Stomach smooth muscle (tissue), 2 donors: ENCODE results near the gene UBASH3A.

ENCODE experiments used
- H3K27ac ChIP-seq: one replicate; pipeline ENCODE4 v1.7.0; 2013; ENCODE audit warnings: mild to moderate bottlenecking, low read length, inconsistent platforms
- H3K27me3 ChIP-seq, 2 donors: one replicate each; pipeline ENCODE4 v1.7.0; 2013; ENCODE audit warnings: low read length in 2 of 2; ENCODE audit not compliant: insufficient read depth in 2 of 2, control insufficient read depth in 1 of 2
- H3K36me3 ChIP-seq, 2 donors: one replicate each; pipeline ENCODE4 v1.7.0; 2013; ENCODE audit warnings: low read length in 2 of 2; ENCODE audit not compliant: control insufficient read depth in 2 of 2, insufficient read depth in 2 of 2
- H3K4me1 ChIP-seq: one replicate; pipeline ENCODE4 v1.7.0; 2013; ENCODE audit warnings: low read length; ENCODE audit not compliant: control insufficient read depth, insufficient read depth
- H3K4me3 ChIP-seq, 2 donors: one replicate each; pipeline ENCODE4 v1.7.0; 2013; ENCODE audit warnings: low read length in 2 of 2
- H3K9ac ChIP-seq, 2 donors: one replicate each; pipeline ENCODE4 v1.7.0; 2013; ENCODE audit warnings: low read length in 2 of 2, mild to moderate bottlenecking in 1 of 2
- H3K9me3 ChIP-seq, 2 donors: one replicate each; pipeline ENCODE4 v1.7.0; 2013; ENCODE audit warnings: low read length in 2 of 2; ENCODE audit not compliant: control insufficient read depth in 2 of 2
- donor health status: healthy.
- donor health status: Pancreatic carcinoma.

Gene UBASH3A

GRCh38 chr21:42491328-42491727, 87.6 kb downstream of the UBASH3A start:
- H3K9me3 ChIP-seq, result no peaks in the 10 kb centered on the region
- peaks cover 12% of the 10 kb centered on the region for H3K4me1 ChIP-seq
- no peak overlapping the region for H3K9ac ChIP-seq
- H3K27me3 ChIP-seq, result no peaks in the 10 kb centered on the region
- no peak overlapping the region for H3K27ac ChIP-seq
- H3K36me3 ChIP-seq, result no peaks in the 10 kb centered on the region
- H3K4me3 ChIP-seq, result no peak overlapping the region

GRCh38 chr21:42492201-42492600, 88.5 kb downstream of the UBASH3A start:
- Histone ChIP-seq H3K27ac (no peak overlapping the region), H3K9me3 (no peaks in the 10 kb centered on the region), H3K4me3 (no peak overlapping the region), H3K4me1 (peaks cover 14% of the 10 kb centered on the region), H3K27me3 (no peaks in the 10 kb centered on the region), H3K36me3 (no peaks in the 10 kb centered on the region), H3K9ac (no peak overlapping the region)

- Histone ChIP-seq H3K36me3 (no peaks in the 10 kb centered on the region), H3K9me3 (no peaks in the 10 kb centered on the region), H3K4me3 (no peak overlapping the region), H3K27ac (no peak overlapping the region), H3K27me3 (no peaks in the 10 kb centered on the region), H3K4me1 (peaks cover 14% of the 10 kb centered on the region), H3K9ac (no peak overlapping the region)
Measured at GRCh38 chr21:42493109-42494060, 89.7 kb downstream of the UBASH3A start.

GRCh38 chr21:42495027-42495426, 91.3 kb downstream of the UBASH3A start:
- Histone ChIP-seq H3K27me3 (no peaks in the 10 kb centered on the region), H3K9ac (no peak overlapping the region), H3K4me1 (peaks cover 14% of the 10 kb centered on the region), H3K4me3 (no peak overlapping the region), H3K9me3 (no peaks in the 10 kb centered on the region), H3K27ac (no peak overlapping the region), H3K36me3 (no peaks in the 10 kb centered on the region)

DNA sequence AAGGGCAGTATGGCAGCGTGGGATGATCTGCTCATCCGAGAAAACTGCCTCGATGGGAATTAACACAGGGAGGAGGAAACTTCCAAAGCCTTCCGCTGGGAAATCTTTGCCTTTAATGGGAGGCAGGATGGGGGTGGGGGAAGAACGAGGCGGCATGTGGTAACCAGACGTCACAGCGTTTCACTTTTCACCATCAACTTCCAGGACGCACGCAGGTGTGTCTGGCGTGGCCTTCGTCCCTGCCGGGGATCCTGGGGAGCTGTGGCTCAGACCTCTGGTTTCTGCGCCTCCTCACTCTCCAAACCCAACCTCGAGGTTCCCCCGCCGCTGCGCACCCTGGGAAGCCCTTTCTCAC, 92.0 kb downstream of the UBASH3A start:
- Histone ChIP-seq H3K9ac (peak overlapping the region; percentile 65 to 76), H3K4me3 (peak overlapping the region; percentile 84 to 86), H3K27me3 (no peaks in the 10 kb centered on the region), H3K36me3 (no peaks in the 10 kb centered on the region), H3K27ac (peak overlapping the region; percentile 18), H3K4me1 (peaks cover 14% of the 10 kb centered on the region), H3K9me3 (no peaks in the 10 kb centered on the region)

DNA sequence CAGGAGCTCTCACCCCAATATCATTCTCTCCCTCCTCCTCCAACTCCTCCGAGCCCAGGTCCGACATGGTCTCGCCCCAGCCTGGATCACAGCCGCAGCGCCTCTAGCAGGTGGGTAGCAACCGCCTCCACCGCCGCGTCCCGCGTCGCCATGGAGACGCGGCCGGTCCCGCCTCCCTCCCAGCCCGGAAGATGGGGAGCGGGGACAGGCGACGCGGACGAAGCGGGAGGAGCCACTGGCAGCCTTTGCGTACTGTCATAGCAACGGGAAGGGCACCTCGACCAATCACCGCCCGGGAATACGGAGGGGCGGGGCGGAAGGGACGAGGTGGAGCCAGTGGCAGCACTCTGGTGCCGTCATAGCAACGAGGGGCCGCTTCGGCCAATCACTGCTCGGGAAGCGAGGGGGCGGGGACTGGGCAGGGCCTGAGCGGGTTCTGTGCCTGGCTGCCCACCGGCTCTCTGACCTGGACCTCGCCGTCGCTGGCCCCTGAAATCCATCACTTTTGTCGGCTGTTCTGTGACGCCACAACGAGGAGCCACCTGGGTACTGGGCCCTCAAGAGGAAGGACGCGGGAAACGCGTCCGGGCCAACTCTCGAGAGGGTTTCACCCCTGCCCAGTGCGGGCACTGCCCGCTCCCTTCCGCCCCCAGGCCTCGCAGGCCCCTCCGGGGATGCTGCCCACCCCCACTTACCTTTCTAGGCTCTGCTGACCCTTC, 92.6 kb downstream of the UBASH3A start, which contains the start of gene RSPH1:
RSPH1 (minus strand) TSS at position 105 of the 719 bp plus-strand sequence; CDS start at position 67, 38 bp downstream.
- no peaks in the 10 kb centered on the region for H3K9me3 ChIP-seq
- H3K9ac ChIP-seq, result peak within 1 kb of the TSS; percentile 95
- peaks cover 14% of the 10 kb centered on the region for H3K4me1 ChIP-seq
- H3K36me3 ChIP-seq, result no peaks in the 10 kb centered on the region
- H3K4me3 ChIP-seq, result peak within 1 kb of the TSS; percentile 85 to 86
- H3K27ac ChIP-seq, result peak within 1 kb of the TSS; percentile 71
- H3K27me3 ChIP-seq, result no peaks in the 10 kb centered on the region

DNA sequence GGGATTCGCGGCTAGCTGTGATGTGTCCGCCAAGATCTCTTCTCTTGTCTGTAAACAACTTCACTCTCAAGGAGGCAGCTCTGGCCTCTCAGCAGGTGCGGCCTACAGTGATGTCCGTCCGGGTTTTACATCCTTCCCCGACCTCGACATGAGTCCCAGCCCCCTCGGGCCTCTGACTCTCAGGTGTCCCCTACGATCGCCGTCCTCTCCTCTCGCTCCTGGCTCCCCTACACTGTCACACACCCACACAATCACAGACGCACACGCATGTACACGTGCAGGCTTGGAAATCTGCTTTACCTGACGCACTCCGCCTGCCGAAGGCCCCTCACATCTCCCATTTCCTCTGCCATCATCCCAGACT, 93.1 kb downstream of the UBASH3A start:
- Histone ChIP-seq H3K27me3 (no peaks in the 10 kb centered on the region), H3K4me3 (peak overlapping the region; percentile 85 to 86), H3K4me1 (peaks cover 14% of the 10 kb centered on the region), H3K9ac (peak overlapping the region; percentile 95), H3K36me3 (no peaks in the 10 kb centered on the region), H3K27ac (peak overlapping the region; percentile 71), H3K9me3 (no peaks in the 10 kb centered on the region)
